Chondrocyte (in vitro differentiated cells): Measurements from ENCODE around the gene TBX1. TPM values are rescaled to one million over a fixed set of nuclear protein-coding genes. Genes with fewer than 3 reads are reported as not detected.
A peak's percentile ranks its signal among the peaks of the same experiment; 100 is the strongest.

Source experiments
- DNase-seq: peaks from one replicate; pipeline ENCODE4 v3.0.0; 2021; ENCODE audit warnings: mixed read lengths, low spot score
- H3K27ac Mint-ChIP-seq: one replicate; pipeline ENCODE4 v1.8.0; 2021; ENCODE audit warnings: mild to moderate bottlenecking, moderate library complexity, mixed read lengths; ENCODE audit not compliant: unreplicated experiment
- H3K27me3 Mint-ChIP-seq: 2 replicates; pipeline ENCODE4 v1.8.0; 2021; ENCODE audit warnings: low read depth, mixed read lengths
- H3K36me3 Mint-ChIP-seq: 2 replicates; pipeline ENCODE4 v1.8.0; 2021; ENCODE audit warnings: low read depth, mixed read lengths
- H3K4me1 Mint-ChIP-seq: 2 replicates; pipeline ENCODE4 v1.8.0; 2021; ENCODE audit warnings: low read depth, mild to moderate bottlenecking, mixed read lengths
- H3K4me3 Mint-ChIP-seq: one replicate; pipeline ENCODE4 v1.8.0; 2021; ENCODE audit warnings: mild to moderate bottlenecking, moderate library complexity, mixed read lengths; ENCODE audit not compliant: unreplicated experiment
- H3K9me3 Mint-ChIP-seq: 2 replicates; pipeline ENCODE4 v1.8.0; 2021; ENCODE audit warnings: low read depth, mixed read lengths
- CTCF ChIP-seq: fragments of 200-600 bp; sonication (generic); IDR thresholded peaks from 2 replicates; pipeline ENCODE4 v1.5.0; 2021; ENCODE audit warnings: antibody characterized with exemption, mild to moderate bottlenecking, moderate library complexity
- total RNA-seq: library from RNA; stranded (reverse); gene quantifications from 3 replicates; pipeline ENCODE4 v1.2.1, GENCODE V29; 2021

The TBX1 gene
- total RNA-seq, 1 donor from 2014 or later, result not detected

- no peak overlapping the region for H3K4me3 Mint-ChIP-seq
- H3K27me3 Mint-ChIP-seq, result no peaks in the 10 kb centered on the region
- peaks cover 28% of the 10 kb centered on the region for H3K36me3 Mint-ChIP-seq
These were observed 39.0 kb upstream of the TBX1 start for GRCh38 chr22:19721330-19722177.

GRCh38 chr22:19722178-19722981 is 38.2 kb upstream of the TBX1 start:
- Mint-ChIP-seq H3K27ac (no peak overlapping the region), H3K9me3 (no peaks in the 10 kb centered on the region), H3K27me3 (no peaks in the 10 kb centered on the region), H3K36me3 (peaks cover 28% of the 10 kb centered on the region), H3K4me1 (peaks cover 31% of the 10 kb centered on the region), H3K4me3 (no peak overlapping the region)
- DNase-seq, result no peak
- TF ChIP-seq CTCF, result no peak

More at GRCh38 chr22:19721330-19722177, 39.0 kb upstream of the TBX1 start:
- DNase-seq, result no peak
- TF ChIP-seq CTCF, result no peak
- Mint-ChIP-seq H3K27ac (no peak overlapping the region), H3K4me1 (peaks cover 39% of the 10 kb centered on the region), H3K9me3 (no peaks in the 10 kb centered on the region)

GRCh38 chr22:19722982-19723231 is 37.7 kb upstream of the TBX1 start:
- Mint-ChIP-seq H3K4me3 (no peak overlapping the region), H3K9me3 (no peaks in the 10 kb centered on the region), H3K27ac (no peak overlapping the region), H3K36me3 (peaks cover 28% of the 10 kb centered on the region), H3K27me3 (no peaks in the 10 kb centered on the region), H3K4me1 (peaks cover 26% of the 10 kb centered on the region)
- DNase-seq, result no peak
- peak; percentile 1 for TF ChIP-seq CTCF

GRCh38 chr22:19723232-19723982 is 37.2 kb upstream of the TBX1 start, which contains the start of gene GP1BB:
Gene GP1BB (plus strand): TSS chr22:19723539. CDS start chr22:19723570, 31 bp downstream.
- no peak within 1 kb of the TSS for H3K27ac Mint-ChIP-seq
- peak; percentile 3 for TF ChIP-seq CTCF
- peaks cover 26% of the 10 kb centered on the region for H3K4me1 Mint-ChIP-seq
- peaks cover 28% of the 10 kb centered on the region for H3K36me3 Mint-ChIP-seq
- H3K4me3 Mint-ChIP-seq, result no peak within 1 kb of the TSS
- H3K27me3 Mint-ChIP-seq, result no peaks in the 10 kb centered on the region
- no peak for DNase-seq
- no peaks in the 10 kb centered on the region for H3K9me3 Mint-ChIP-seq
